Activated CD8-positive, alpha-beta memory T cell treated with anti-CD3 and anti-CD28 coated beads for 24 hours (primary cell): Measurements from ENCODE around the gene TYRP1.

Experiments
- DNase-seq: peaks from one replicate; pipeline ENCODE4 v3.0.0-alpha.2; 2020

The TYRP1 gene

GRCh38 chr9:12739014-12739652 is 45.9 kb downstream of the TYRP1 start:
- DNase-seq, result no peak

- no peak for DNase-seq
These were observed 47.7 kb downstream of the TYRP1 start for GRCh38 chr9:12740845-12741244.

- no peak for DNase-seq
These were observed 54.8 kb downstream of the TYRP1 start for GRCh38 chr9:12748016-12748415.

GRCh38 chr9:12748954-12749353 is 55.8 kb downstream of the TYRP1 start:
- no peak for DNase-seq

GRCh38 chr9:12753931-12754330 is 60.7 kb downstream of the TYRP1 start:
- no peak for DNase-seq

- no peak for DNase-seq
These were observed 66.6 kb downstream of the TYRP1 start for GRCh38 chr9:12759761-12760160.
